OCI-M2 (cell line): ENCODE data around the gene NEDD4.
"Not testable (repeated sequence)": the region's sequence is repeated elsewhere in the genome, so short reads cannot be mapped to it uniquely, and the experiment has no call there.

Experiments
- DNase-seq: peaks from one replicate; lab custom pipeline; 2025; ENCODE audit not compliant: unreplicated experiment; lab: John Stamatoyannopoulos, UW

NEDD4 gene

GRCh38 chr15:56006371-56006770 lies 13.0 kb upstream of the NEDD4 start:
- DNase-seq: not testable (repeated sequence)

DNA sequence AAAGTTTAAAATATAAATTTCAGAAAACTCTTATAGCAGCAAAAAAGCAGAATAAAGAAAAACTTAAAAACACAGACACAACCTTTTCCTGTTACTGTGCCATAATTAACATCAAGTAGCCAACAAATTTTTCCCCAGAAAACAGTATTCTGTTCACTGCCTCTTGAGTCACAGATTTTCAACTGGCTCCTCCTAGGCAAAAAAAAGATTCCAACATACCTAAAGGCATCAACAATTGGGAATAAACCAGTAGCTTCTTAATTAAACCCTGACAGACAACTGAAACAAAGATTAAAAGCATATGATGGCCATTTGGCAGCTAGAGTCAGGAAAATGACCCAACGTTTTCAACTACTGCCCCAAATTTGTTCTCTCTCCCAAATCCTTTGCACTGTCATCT lies 10.9 kb upstream of the NEDD4 start:
- not testable (repeated sequence) for DNase-seq

- DNase-seq: not testable (repeated sequence)
Observed at GRCh38 chr15:56003777-56004176, 10.4 kb upstream of the NEDD4 start.

DNA sequence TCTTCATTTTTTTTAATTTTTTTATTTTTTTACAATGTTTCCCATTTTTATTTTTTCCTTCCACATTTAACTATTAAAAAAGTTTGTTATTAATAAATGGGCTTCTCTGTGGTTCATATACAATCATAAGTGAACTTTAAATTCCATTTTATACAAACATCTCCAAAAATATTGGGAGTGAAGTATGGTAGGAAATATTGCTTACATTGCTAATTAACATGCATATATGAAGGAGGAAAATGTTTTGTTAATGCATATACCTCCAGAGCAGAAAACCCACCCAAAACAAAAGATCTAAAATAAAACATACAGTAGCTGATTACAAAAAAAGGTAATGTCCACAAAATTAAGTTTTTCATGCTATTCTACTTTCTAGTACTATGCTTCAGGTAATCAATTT lies 9.9 kb upstream of the NEDD4 start:
- not testable (repeated sequence) for DNase-seq

DNA sequence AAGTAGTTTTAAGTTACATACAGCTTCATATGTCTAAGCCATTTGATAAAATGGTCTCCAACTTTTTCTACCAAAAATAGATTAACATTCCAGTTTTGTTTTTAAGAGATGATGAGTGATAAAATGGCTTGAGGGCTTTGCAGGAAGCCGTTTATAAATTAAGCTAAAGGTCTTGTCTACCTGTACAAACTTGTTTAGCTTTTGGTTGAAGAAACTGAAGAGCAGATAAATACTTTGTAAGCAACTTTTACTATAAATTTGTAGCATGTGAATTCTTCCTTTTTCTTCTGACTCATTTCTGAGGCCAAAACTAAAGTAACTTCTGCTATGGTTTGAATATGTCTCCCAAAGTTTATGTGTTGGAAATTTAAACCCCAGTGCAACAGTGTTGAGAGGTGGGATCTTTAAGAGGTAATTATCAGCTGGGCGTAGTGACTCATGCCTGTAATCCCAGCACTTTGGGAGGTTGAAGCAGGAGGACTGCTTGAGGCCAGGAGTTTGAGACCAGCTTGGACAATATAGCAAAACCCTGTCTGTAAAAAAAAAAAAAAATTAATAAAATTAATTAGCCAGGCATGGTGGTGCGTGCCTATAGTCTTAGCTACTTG lies 8.2 kb upstream of the NEDD4 start:
- no peak for DNase-seq

DNA sequence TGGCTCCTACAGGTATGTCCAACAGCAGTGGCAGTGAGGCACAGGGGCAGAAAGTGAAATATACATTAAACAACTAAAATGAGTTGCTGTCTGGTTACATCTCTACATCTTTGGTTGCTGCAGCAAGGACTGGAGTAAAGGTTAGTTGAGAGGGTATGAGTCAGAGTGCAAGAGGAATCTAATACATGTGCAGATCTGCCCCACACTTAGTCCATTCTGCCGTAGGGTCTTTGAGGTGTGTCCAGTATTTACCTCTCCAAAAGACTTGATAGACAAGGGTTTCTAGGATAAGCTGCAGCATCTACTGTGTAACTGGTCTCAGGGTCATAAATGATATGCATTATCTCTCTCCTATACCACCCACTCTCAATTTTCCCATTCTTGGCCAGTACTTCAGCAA lies 6.2 kb upstream of the NEDD4 start:
- DNase-seq: no peak

DNA sequence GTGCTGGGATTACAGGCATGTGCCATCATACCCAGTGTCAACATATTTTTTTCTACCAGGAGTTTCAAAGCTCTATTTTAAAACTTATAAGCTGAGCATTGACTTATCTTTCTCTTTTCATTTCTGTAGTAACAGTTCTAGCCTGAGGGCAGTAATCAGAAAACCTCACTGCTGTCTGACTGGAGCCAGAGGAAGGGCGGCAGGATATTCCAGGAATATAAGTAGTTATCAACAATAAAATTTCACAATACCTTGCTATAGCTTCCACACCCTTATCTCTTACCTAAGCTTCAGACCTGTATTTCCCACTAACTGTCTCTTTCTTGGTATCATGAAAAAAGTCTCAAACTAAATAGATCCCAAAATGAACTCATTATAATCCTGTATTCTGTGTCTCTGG lies 5.1 kb upstream of the NEDD4 start:
- DNase-seq: no peak

DNA sequence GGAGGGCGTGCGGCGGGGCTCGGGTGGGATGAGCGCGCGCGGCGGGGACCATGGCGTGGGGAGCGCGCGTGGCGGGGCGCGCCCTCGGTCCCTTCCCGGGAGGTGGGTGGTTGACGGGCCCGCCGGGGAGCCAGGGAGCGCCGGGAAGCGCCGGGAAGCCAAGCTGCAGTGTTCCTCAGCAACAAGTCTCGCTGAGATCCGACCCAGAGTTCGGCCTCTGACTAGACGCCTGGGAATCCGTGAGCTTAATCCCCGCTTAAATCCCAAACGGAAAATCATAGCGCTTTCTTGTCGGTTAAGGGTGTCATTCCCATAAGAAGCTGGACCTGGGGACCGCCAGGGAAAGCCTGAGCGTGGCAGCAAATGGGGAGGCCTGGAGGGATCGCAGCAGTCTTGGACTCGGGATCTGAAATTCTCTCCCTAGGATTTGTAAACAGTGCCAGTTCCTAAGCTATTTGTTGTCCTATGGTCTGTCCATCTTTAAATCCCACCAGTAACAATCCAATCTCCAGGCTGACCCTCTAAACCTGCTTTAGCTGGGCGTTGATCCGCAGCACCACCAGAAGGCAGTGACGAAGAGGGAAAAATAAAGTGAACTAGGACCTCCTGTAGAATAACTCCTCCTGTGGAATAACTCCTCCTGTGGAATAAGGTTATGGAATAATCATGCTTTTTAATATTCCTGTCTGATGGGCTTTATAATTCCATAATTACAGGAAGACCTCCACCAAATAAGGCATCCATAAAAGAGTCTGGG lies 570 bp upstream of the NEDD4 start:
- no peak for DNase-seq

- DNase-seq: no peak
Observed at GRCh38 chr15:55992769-55993110, 672 bp downstream of the NEDD4 start.

- DNase-seq: no peak
Observed at GRCh38 chr15:55991802-55992768, 1.3 kb downstream of the NEDD4 start.

GRCh38 chr15:55990998-55991397 lies 2.4 kb downstream of the NEDD4 start:
- DNase-seq: no peak

- no peak for DNase-seq
Observed at GRCh38 chr15:55990516-55990915, 2.9 kb downstream of the NEDD4 start.

DNA sequence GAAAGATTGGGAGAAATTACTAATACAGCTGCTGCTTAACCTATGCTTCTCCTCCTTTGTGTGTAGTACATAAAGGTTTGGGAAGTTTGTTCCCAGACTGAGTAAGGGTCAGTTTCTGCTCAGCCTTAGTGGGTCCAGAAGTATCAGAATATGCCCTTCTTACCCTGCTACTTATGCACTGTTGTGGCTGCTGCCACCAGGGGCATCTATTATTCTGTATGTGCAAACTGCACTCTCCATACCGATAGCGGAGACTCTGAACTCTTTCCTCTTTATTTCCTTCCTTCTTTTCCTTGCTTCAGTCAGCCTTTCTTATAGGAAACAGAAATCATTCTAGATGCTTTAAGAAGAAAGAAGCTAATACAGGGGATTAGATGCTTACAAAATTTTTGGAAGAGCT lies 4.0 kb downstream of the NEDD4 start:
- DNase-seq: no peak

- no peak for DNase-seq
Observed at GRCh38 chr15:55981582-55982249, 11.7 kb downstream of the NEDD4 start.

GRCh38 chr15:55980511-55980910 lies 12.9 kb downstream of the NEDD4 start:
- DNase-seq: no peak

GRCh38 chr15:55977231-55977630 lies 16.2 kb downstream of the NEDD4 start:
- no peak for DNase-seq

DNA sequence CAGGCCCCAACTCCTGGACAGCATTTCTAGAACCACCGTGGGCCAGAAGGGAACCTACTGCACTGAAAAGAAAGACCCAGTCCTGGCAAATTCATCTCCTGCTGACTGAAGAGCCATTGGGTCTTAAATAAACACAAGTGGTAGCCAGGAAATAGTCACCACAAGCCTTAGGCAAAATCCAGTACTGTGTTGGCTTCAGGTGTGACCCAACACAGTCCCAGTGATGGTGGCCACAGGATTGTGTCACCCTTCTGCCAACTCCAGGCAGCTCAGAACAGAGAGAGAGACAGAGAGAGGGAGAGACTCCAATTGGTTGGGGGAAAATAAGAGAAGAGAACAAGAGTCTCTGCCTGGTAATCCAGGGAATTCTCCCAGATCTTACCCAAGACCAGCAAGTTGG lies 23.1 kb downstream of the NEDD4 start:
- DNase-seq: no peak

GRCh38 chr15:55969582-55969981 lies 23.8 kb downstream of the NEDD4 start:
- no peak for DNase-seq

- no peak for DNase-seq
Observed at GRCh38 chr15:55968923-55969322, 24.5 kb downstream of the NEDD4 start.

GRCh38 chr15:55965091-55965490 lies 28.3 kb downstream of the NEDD4 start:
- DNase-seq: no peak

DNA sequence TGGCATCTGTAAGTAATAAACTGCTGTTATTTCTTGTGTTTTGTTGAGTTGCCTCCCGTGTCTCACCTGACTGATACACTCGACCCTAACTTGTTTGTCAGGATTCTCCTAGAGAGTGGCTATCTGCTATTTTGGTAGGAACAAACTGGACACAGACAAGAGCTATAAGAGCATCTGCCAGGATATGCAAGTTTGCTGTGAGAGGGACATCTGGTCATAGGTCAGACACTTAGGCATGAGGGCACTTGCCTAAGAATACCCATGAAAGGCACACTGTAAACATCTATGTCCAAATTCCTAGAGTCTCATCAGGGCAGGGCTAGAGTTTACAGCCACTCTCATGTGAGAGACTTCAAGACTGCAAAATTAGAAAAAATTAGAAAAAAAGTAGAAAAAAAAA lies 32.5 kb downstream of the NEDD4 start:
- DNase-seq: no peak
